CD4-positive, alpha-beta T cell treated with Interleukin-21 for 1 hour (primary cell): ENCODE data around the gene MMP25.

Source experiments
- DNase-seq: peaks from one replicate; pipeline ENCODE4 v3.0.0-alpha.2; 2020

The MMP25 gene, protein sequence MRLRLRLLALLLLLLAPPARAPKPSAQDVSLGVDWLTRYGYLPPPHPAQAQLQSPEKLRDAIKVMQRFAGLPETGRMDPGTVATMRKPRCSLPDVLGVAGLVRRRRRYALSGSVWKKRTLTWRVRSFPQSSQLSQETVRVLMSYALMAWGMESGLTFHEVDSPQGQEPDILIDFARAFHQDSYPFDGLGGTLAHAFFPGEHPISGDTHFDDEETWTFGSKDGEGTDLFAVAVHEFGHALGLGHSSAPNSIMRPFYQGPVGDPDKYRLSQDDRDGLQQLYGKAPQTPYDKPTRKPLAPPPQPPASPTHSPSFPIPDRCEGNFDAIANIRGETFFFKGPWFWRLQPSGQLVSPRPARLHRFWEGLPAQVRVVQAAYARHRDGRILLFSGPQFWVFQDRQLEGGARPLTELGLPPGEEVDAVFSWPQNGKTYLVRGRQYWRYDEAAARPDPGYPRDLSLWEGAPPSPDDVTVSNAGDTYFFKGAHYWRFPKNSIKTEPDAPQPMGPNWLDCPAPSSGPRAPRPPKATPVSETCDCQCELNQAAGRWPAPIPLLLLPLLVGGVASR

GRCh38 chr16:3045758-3046640, at the start of gene MMP25:
TSS of gene MMP25 (plus strand) at chr16:3046561. CDS start at chr16:3046918, 357 bp downstream.
- DNase-seq, result no peak

- DNase-seq, result no peak
Measured at GRCh38 chr16:2999929-3000328, 46.4 kb upstream of the MMP25 start.

DNA sequence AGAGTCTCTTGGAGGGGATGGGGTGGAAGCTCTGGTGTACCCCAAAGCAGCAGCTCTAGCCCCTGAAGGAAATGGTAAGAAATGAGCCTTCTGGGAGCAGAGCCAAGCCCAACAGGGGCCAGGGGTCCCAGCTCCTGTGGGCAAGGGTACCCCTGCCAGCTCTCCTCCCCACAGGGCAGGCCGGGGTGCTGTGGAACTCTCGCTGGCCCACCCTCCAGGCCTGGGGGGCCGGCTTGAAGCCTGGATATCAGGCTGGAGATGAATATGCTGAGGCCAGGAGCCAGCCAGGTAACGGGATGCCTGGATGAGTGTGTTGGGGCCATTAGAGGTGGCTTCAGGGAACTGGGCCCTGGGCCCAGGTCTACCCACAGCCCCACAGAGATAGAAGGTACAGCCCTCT, 45.8 kb upstream of the MMP25 start:
- DNase-seq, result no peak

GRCh38 chr16:3001316-3001715, 45.0 kb upstream of the MMP25 start:
- DNase-seq, result no peak

GRCh38 chr16:3003582-3004270, 42.6 kb upstream of the MMP25 start:
- DNase-seq, result peak; percentile 99

- no peak for DNase-seq
Measured at GRCh38 chr16:3004319-3004718, 42.0 kb upstream of the MMP25 start.

GRCh38 chr16:3004781-3005284, 41.5 kb upstream of the MMP25 start:
- no peak for DNase-seq

- DNase-seq, result no peak
Measured at GRCh38 chr16:3007059-3007956, 39.1 kb upstream of the MMP25 start.

GRCh38 chr16:3007957-3008689, 38.2 kb upstream of the MMP25 start:
- peak; percentile 32 for DNase-seq

DNA sequence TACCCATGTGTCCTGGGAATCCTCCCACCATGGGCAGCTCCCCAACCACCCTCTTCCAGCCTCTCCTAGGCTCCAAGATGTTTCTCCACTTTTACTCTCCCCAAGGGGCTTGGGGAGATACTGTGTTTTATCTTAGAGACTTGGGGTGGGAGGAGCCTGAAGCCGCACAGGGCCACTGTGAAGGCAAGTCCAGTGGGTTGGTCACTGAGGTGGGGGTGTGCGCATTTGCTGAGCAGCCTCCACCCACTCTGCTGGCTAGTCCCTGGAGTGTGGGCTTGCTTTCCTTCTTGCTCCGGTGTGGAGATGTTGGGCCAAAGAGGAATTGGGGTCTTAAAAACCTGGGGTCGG, 37.7 kb upstream of the MMP25 start:
- no peak for DNase-seq

GRCh38 chr16:3009568-3010390, 36.6 kb upstream of the MMP25 start:
- DNase-seq, result no peak

GRCh38 chr16:3010510-3010909, 35.9 kb upstream of the MMP25 start:
- DNase-seq, result no peak

- DNase-seq, result no peak
Measured at GRCh38 chr16:3012246-3012645, 34.1 kb upstream of the MMP25 start.

- no peak for DNase-seq
Measured at GRCh38 chr16:3012828-3013420, 33.4 kb upstream of the MMP25 start, which contains the start of gene CLDN9. TSS of gene CLDN9 (plus strand) at chr16:3012923. CDS start at chr16:3013363, 440 bp downstream.

DNA sequence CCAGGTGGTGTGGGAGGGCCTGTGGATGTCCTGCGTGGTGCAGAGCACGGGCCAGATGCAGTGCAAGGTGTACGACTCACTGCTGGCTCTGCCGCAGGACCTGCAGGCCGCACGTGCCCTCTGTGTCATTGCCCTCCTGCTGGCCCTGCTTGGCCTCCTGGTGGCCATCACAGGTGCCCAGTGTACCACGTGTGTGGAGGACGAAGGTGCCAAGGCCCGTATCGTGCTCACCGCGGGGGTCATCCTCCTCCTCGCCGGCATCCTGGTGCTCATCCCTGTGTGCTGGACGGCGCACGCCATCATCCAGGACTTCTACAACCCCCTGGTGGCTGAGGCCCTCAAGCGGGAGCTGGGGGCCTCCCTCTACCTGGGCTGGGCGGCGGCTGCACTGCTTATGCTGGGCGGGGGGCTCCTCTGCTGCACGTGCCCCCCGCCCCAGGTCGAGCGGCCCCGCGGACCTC, 32.8 kb upstream of the MMP25 start:
- DNase-seq, result no peak

GRCh38 chr16:3013998-3014690, 32.2 kb upstream of the MMP25 start:
- no peak for DNase-seq

DNA sequence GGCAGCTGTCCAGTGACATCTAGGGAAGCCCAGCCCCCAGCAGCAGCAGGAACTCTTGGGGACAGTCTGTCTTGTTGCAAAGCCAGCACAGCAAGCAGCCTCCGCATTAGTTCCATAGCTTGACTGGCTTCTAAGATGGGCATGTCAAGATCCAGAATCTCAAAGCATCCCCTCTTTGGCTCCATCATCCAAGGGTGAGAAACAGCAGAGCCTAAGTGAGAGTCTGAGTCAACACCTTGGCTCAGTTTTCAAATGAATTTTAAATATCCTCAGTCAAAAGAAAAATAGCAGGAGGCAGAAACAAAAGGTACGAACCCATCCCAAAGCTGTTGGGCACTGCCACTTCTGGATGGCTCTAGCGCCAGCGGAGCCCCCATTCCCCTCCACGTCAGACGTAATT, 31.4 kb upstream of the MMP25 start:
- DNase-seq, result no peak

GRCh38 chr16:3015865-3016521, 30.4 kb upstream of the MMP25 start:
- DNase-seq, result no peak
